ACC112 (cell line): ENCODE data around the gene FBXO48.
A peak's percentile ranks its signal among the peaks of the same experiment; 100 is the strongest.
"Not testable (repeated sequence)": the region's sequence is repeated elsewhere in the genome, so short reads cannot be mapped to it uniquely, and the experiment has no call there.

Experiments
- H2AFZ ChIP-seq: fragments of 200-600 bp; sonication (generic); one replicate; pipeline ENCODE4 v1.6.0; 2017; ENCODE audit warnings: antibody characterized with exemption, low read length; ENCODE audit not compliant: unreplicated experiment
- H3K27ac ChIP-seq: fragments of 200-600 bp; sonication (generic); 2 replicates; pipeline ENCODE4 v1.5.1; 2014; ENCODE audit warnings: low read depth, mild to moderate bottlenecking, antibody characterized with exemption, low read length, moderate library complexity
- H3K27me3 ChIP-seq: fragments of 200-600 bp; sonication (generic); 2 replicates; pipeline ENCODE4 v1.6.1; 2014; ENCODE audit warnings: mild to moderate bottlenecking, antibody characterized with exemption, low read length, moderate library complexity, mixed read lengths; ENCODE audit not compliant: insufficient read depth
- H3K36me3 ChIP-seq: fragments of 200-600 bp; sonication (generic); 2 replicates; pipeline ENCODE4 v1.6.1; 2016; ENCODE audit warnings: mild to moderate bottlenecking, antibody characterized with exemption, low read length, moderate library complexity, mixed read lengths; ENCODE audit not compliant: insufficient read depth
- H3K4me1 ChIP-seq: fragments of 200-600 bp; sonication (generic); one replicate; pipeline ENCODE4 v1.6.1; 2016; ENCODE audit warnings: low read length, mixed read lengths; ENCODE audit not compliant: insufficient read depth, unreplicated experiment, control insufficient read depth
- H3K4me3 ChIP-seq: fragments of 200-600 bp; sonication (generic); 2 replicates; pipeline ENCODE4 v1.5.1; 2014; ENCODE audit warnings: mild to moderate bottlenecking, low read depth, low read length
- H3K79me2 ChIP-seq: fragments of 200-600 bp; sonication (generic); one replicate; pipeline ENCODE4 v1.6.0; 2016; ENCODE audit warnings: low read length; ENCODE audit not compliant: control insufficient read depth, unreplicated experiment, insufficient read depth

The FBXO48 gene

GRCh38 chr2:68453761-68454360 lies 13.2 kb downstream of the FBXO48 start:
- Histone ChIP-seq H3K79me2 (no peaks in the 10 kb centered on the region), H3K27me3 (no peaks in the 10 kb centered on the region), H3K36me3 (no peaks in the 10 kb centered on the region), H2AFZ (no peak overlapping the region), H3K4me1 (peaks cover 10% of the 10 kb centered on the region), H3K27ac (no peak overlapping the region), H3K4me3 (no peak overlapping the region)

GRCh38 chr2:68452158-68452900 lies 14.8 kb downstream of the FBXO48 start:
- Histone ChIP-seq H3K79me2 (no peaks in the 10 kb centered on the region), H2AFZ (peak overlapping the region; percentile 56), H3K27ac (no peak overlapping the region), H3K27me3 (no peaks in the 10 kb centered on the region), H3K4me1 (no peaks in the 10 kb centered on the region), H3K4me3 (no peak overlapping the region), H3K36me3 (no peaks in the 10 kb centered on the region)

DNA sequence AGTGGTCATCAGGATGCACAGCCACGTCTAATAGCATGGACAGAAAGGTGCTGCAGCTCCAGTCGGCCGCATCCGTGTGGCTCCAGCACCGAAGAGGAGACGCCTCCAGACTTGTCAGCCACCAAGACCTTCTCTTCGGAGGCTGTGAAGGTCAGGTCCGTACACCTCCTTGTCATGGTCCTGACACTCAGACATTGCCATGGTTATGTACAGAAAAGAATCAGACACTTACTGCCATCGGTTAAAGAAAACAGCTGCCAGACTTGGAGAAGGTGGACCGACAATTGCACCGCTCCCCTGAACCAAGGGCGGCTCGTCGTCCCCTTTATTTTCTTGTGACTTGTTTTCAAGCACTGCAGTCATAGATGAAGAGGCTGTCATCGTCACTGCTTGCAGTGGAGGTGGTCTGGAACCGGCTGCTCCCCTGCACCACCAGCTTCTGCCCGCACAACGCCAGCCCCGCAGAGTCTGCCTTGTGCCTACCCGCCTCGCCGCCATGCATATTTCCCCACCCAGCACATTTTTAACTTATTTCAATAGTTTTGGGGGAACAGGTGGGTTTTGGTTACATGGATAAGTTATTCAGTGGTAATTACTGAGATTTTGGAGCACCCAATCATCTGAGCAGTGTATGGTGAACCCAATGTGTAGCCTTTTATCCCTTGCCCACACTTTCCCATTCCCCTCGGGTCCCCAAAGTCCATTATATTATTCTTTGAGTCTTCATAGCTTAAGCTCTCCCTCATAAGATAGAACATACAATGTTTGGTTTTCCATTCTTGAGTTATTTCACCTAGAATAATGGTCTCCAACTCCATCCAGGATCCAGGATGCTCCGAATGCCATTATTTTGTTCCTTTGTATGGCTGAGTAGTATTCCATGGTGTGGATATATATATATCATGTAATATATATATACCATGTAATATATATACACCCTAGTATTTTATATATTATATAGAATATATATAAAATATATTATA lies 18.1 kb downstream of the FBXO48 start:
- Histone ChIP-seq H3K27ac (no peak overlapping the region), H3K36me3 (no peaks in the 10 kb centered on the region), H3K4me1 (no peaks in the 10 kb centered on the region), H3K27me3 (no peaks in the 10 kb centered on the region), H3K79me2 (no peaks in the 10 kb centered on the region), H3K4me3 (no peak overlapping the region), H2AFZ (no peak overlapping the region)

DNA sequence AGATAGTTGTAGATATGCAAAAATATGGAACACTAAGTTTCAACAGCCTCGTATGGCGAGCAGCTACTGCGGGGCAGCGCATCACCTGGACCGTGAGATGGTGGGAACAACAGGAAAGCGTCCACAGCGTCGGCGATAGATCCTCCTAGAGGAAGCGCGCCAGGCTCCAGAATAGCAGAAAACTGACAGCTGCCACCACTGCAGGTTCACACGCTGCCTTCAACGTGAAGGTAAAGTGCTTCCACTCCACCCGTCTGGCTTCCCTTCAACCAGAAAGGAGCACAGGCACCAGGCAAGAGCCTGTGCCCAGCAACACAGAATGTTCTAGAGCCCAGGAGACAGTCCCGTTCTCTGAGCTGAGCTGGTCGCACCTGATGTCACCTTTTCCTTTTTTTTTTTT lies 20.0 kb downstream of the FBXO48 start:
- H3K36me3 ChIP-seq, result no peaks in the 10 kb centered on the region
- no peaks in the 10 kb centered on the region for H3K27me3 ChIP-seq
- H3K4me1 ChIP-seq, result no peaks in the 10 kb centered on the region
- no peaks in the 10 kb centered on the region for H3K79me2 ChIP-seq
- H3K27ac ChIP-seq, result no peak overlapping the region
- H3K4me3 ChIP-seq, result no peak overlapping the region
- H2AFZ ChIP-seq, result no peak overlapping the region

DNA sequence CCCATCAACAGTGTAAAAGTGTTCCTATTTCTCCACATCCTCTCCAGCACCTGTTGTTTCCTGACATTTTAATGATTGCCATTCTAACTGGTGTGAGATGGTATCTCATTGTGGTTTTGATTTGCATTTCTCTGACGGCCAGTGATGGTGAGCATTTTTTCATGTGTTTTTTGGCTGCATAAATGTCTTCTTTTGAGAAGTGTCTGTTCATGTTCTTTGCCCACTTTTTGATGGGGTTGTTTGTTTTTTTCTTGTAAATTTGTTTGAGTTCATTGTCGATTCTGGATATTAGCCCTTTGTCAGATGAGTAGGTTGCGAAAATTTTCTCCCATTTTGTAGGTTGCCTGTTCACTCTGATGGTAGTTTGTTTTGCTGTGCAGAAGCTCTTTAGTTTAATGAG lies 20.7 kb downstream of the FBXO48 start:
- not testable (repeated sequence) for H3K4me3 ChIP-seq, H3K4me1 ChIP-seq, H3K79me2 ChIP-seq, H2AFZ ChIP-seq, H3K27me3 ChIP-seq, H3K27ac ChIP-seq, H3K36me3 ChIP-seq

DNA sequence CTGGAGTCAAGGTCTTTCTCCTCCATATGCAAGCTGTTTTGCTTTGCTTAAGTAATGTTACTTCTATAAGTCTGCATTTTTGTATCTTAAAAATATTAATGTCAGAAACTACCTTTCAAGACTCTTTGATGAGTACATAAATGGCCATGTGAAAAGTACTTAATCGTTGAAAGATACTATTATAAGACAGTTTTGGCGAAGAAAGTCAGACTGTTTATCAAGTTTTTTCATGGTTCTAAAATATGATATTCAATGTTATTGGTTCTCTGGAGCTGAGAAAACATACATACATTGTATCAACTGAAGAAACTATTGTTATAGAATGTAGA lies 25.1 kb downstream of the FBXO48 start:
- H3K27me3 ChIP-seq, result no peaks in the 10 kb centered on the region
- no peak overlapping the region for H3K27ac ChIP-seq
- H2AFZ ChIP-seq, result no peak overlapping the region
- H3K36me3 ChIP-seq, result no peaks in the 10 kb centered on the region
- peaks cover 5% of the 10 kb centered on the region for H3K4me1 ChIP-seq
- H3K4me3 ChIP-seq, result no peak overlapping the region
- no peaks in the 10 kb centered on the region for H3K79me2 ChIP-seq

GRCh38 chr2:68441179-68441993 lies 25.7 kb downstream of the FBXO48 start:
- Histone ChIP-seq H3K27me3 (no peaks in the 10 kb centered on the region), H3K4me3 (no peak overlapping the region), H3K79me2 (no peaks in the 10 kb centered on the region), H3K36me3 (no peaks in the 10 kb centered on the region), H2AFZ (peak overlapping the region; percentile 40), H3K27ac (no peak overlapping the region), H3K4me1 (peaks cover 5% of the 10 kb centered on the region)

- H3K4me3 ChIP-seq, result no peak overlapping the region
- H3K27me3 ChIP-seq, result no peaks in the 10 kb centered on the region
- H2AFZ ChIP-seq, result no peak overlapping the region
- no peaks in the 10 kb centered on the region for H3K79me2 ChIP-seq
- no peak overlapping the region for H3K27ac ChIP-seq
- no peaks in the 10 kb centered on the region for H3K36me3 ChIP-seq
- H3K4me1 ChIP-seq, result peaks cover 11% of the 10 kb centered on the region
Measured at GRCh38 chr2:68438455-68439303, 28.4 kb downstream of the FBXO48 start.

DNA sequence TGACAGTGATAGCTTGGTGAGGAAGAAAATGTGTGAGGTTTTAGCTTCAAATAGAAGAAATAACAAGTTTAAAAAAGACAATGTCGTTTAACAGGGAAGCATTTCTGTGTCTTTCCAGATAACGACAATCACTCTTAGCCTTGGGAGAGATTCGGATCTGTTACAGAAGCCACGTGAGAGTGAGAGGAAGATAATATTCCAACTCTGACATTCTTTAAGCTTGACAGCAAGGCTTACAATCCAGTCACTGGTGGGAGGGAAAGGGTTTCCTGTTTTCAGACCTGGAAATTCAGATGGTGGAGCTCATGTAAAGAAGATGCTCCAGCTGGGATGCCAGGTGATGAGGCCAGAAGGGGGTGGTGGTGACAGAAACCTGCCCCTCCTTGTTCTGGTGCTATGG lies 30.8 kb downstream of the FBXO48 start:
- Histone ChIP-seq H3K27ac (no peak overlapping the region), H3K79me2 (no peaks in the 10 kb centered on the region), H3K27me3 (no peaks in the 10 kb centered on the region), H3K4me1 (peaks cover 8% of the 10 kb centered on the region), H3K36me3 (no peaks in the 10 kb centered on the region), H3K4me3 (no peak overlapping the region), H2AFZ (no peak overlapping the region)
